Stimulated activated CD8-positive, alpha-beta memory T cell treated with anti-CD3 and anti-CD28 coated beads, Interleukin-2, amount 100 ng/mL, for 48 hours (primary cell): ENCODE data around the gene OLFM1.
"Not testable (repeated sequence)": the region's sequence is repeated elsewhere in the genome, so short reads cannot be mapped to it uniquely, and the experiment has no call there.

Source experiments
- DNase-seq, 2 donors: peaks; one replicate each; pipeline ENCODE4 v3.0.0-alpha.2; 2020; ENCODE audit warnings: low read depth in 2 of 2

Gene OLFM1

DNA sequence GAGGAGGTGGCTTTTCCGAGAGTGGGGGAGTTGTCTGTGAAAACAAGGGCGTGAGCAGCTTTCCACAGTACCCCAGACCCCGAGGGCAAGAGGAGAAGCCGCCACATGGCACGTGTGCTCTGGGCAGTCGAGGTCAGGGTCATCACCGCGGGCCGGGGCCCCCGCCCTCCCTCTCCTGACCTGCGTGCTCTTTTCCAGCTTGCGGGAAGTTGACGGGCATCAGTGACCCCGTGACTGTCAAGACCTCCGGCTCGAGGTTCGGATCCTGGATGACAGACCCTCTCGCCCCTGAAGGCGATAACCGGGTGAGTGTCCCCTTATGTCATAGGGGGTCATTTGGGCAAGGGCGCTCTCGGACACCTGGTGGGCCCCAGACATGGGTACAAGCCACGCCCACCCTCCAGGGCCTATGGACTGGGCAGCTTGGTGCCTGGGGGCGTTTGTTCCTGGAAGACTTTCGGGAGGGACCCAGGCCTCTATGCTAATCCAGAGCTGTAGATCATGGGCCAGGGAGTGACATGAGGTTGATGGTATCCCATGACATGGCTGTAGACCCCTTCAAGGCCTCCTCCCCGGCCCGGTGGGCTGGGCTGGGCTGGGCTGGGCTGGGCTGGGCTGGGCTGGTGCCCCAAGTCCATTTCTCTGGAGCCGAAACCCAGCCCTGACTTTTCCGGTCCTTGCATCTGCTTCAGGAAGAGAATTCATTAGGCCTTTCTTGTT is 19.2 kb downstream of the OLFM1 start:
- no peak for DNase-seq

DNA sequence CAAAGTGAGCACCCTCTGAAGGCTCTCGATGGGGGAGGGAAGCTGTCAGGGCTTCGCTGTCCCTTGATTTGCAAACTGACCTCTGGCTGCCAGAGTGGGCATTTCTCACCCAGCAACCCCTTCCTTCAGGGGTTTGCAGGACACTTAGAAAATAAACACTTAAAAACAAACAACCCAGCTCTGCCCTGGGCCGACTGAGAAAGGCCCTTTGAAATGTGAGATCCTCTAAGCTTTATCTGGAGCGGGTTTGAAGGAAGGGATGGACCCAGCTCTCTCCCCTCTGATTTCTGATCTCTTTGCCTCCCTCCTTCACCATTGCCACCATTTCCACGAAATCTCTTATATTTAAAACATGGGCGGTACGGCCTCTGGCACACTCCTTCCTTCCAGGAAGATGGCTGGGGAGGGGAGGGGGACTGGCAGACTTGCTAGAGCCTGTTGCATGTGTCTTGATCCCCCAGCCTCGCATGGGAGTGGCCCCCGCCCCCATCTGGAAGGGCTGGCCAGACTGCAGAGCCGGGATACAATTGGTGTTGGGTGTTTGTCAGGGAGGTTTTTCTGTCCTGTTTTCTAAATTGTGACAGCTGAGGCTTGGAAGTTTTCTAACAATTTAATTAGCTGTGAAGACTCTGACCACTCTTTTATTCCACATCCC is 20.2 kb downstream of the OLFM1 start:
- DNase-seq: no peak

DNA sequence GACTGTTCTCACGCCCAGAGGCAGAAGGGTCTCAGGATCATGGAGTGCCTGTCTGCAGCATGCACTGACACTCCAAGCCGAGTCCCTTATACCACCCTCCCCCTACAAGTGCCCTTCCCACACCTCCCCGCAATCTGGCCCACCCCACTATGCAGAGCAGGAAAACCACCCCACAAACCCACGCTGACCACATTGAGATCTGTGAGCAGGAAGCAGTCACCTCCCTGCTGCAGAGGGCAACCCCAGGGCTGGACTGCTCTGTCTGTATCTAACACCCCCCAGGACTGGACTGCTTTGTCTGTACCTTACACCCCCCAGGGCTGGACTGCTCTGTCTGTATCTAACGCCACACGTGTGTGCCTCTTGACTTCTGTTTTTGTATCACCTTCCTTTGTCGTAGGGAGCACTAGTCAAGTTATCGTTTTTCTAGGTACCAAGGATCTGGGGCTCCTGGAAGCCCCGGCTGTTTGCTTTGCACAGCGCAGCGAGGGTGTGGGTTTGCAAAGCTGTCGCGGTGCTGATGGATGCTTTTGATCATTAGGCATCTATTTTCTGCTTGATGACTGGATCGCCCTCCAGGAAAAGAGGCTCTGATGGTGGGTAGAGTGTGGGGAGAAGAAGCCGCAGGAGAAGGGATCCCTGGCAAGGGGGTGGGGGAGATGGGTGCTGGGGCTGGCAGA is 21.5 kb downstream of the OLFM1 start:
- no peak for DNase-seq

DNA sequence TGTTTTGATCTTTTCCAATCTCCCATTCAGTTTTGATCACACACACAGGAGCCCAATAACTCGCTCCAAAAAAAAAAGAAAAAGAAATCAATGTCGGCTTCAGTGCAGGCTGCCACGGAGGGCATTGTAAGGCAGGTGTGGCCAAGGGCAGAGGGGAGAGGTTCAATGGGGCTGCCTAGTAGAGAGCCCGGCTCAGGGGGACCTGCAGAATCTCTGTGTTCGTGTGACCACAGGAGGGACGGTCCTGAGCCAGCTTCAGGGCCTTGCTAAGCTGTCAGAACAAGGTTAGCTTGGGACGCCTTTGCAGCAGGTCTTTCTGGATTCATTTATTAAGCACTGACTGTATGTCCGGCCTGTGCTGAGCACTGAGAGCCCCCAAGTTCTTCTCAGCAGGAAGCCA is 22.2 kb downstream of the OLFM1 start:
- DNase-seq: no peak

DNA sequence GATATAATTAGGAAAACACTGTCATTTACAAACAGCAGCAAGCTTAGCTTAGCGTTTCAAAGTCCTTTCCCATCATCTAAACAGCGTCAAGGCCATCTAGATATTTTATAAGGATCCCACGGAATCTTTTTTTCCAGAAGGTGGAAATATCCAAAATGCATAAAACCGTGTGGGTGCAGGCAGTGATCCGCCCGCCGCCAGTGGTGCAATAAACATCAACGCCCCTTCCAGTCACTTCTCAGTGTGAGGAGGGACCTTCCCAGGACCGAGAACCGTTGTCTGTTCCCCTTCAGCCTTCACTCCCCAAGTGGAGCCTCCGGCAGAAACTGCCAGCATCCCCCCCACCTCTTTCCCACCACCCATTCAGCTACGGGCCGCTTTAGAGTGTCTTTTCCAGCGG is 22.9 kb downstream of the OLFM1 start:
- DNase-seq: no peak

DNA sequence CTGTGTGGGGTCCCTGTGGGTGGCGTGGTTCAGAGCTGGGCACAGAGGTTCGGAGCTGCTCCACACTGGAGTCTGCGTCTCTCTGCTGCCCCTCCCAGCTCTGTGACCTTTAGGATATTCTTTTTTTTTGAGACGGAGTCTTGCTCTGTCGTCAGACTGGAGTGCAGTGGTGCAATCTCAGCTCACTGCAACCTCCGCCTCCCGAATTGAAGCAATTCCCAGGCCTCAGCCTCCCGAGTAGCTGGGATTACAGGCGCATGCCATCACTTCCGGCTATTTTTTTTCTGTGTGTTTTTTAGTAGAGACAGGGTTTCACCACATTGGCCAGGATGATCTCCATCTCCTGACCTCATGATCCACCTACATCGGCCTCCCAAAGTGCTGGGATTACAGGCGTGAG is 24.1 kb downstream of the OLFM1 start:
- not testable (repeated sequence) for DNase-seq

DNA sequence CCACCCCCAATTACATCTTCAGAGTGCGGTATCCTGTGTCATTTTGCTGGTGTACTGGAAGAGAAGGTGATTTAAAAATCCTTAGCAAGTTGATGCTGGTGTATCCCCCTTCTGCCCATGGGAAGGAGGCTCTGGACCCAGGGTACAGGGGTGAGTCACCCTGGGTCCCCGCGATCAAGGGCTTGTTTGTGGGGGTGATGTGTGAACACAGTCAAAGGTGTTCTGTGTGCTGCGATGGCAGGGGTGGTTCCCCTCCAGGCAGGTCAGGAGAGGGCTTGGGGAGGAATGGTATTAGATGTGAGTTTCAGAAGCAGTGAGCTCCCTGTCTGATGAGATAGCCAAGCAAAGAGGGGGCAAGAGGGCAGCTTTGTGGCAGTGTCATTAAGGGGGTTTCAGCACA is 28.9 kb downstream of the OLFM1 start:
- no peak for DNase-seq

DNA sequence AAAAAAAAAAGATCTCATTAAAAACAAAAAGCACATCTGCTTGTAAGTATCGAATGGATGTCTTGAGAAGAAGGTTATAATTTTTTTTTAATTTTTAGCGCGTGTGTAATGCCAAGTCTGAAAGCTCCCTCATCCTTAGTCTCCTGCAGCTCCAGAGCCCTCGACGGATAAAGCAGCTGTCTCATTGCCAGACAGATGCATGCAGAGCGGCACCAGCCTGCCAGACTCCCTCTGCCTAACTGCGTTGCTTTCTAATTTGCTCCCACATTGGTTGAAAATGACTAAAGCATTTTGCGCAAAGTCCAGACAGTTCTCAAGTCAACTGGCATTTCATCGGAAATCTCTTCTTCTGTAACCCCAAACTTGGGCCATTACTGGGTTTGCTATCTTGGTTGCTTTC is 29.4 kb downstream of the OLFM1 start:
- no peak for DNase-seq

DNA sequence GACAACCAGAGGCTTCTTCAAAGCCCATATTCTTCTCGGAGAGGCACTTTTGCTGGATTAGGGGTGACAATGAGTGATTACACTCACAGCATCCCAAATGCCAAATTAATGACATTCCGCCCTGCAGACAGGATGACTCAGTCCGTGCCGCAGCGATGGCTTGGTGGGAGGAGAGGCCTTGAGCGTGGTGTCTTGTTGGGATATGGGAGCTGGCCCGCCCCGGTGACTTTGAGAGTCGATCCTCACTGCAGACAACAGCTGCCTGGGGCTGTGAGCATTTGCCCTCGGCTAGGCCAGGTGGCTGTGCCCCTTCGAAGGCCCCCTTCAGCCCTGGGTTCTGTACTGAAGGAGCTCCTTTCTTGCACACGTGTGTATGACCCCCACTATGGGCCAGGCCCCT is 29.8 kb downstream of the OLFM1 start:
- DNase-seq: no peak

DNA sequence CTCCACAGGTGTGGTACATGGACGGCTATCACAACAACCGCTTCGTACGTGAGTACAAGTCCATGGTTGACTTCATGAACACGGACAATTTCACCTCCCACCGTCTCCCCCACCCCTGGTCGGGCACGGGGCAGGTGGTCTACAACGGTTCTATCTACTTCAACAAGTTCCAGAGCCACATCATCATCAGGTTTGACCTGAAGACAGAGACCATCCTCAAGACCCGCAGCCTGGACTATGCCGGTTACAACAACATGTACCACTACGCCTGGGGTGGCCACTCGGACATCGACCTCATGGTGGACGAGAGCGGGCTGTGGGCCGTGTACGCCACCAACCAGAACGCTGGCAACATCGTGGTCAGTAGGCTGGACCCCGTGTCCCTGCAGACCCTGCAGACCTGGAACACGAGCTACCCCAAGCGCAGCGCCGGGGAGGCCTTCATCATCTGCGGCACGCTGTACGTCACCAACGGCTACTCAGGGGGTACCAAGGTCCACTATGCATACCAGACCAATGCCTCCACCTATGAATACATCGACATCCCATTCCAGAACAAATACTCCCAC is 32.1 kb downstream of the OLFM1 start:
- no peak for DNase-seq

DNA sequence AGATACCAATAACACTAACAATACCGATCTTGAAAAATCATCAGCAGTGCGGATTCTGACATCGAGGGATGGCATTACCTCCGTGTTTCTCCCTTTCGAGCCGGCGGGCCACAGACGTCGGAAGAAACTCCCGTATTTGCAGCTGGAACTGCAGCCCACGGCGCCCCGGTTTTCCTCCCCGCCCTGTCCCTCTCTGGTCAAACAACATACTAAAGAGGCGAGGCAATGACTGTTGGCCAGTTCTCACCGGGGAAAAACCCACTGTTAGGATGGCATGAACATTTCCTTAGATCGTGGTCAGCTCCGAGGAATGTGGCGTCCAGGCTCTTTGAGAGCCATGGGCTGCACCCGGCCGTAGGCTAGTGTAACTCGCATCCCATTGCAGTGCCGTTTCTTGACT is 32.8 kb downstream of the OLFM1 start:
- no peak for DNase-seq

DNA sequence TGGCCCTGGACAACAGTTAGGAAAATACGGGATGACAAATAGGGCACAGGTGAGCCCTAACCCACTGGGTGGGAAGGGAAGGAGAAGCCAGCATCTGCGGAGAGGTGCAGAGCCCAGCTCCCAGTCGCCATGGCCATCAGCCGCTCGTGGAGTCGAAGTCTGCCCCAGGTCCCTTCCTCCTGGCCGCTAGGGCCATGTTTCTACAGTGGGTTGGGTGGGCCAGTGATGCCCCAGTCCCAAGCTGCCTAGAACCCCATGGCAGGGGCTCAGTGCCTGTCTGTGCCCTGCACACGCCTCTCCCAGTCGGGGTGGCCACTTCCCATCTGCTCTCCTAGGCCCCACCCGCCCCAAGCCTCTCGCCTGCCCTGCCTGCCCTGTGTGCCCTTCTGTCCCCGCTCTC is 34.8 kb downstream of the OLFM1 start:
- DNase-seq: no peak

DNA sequence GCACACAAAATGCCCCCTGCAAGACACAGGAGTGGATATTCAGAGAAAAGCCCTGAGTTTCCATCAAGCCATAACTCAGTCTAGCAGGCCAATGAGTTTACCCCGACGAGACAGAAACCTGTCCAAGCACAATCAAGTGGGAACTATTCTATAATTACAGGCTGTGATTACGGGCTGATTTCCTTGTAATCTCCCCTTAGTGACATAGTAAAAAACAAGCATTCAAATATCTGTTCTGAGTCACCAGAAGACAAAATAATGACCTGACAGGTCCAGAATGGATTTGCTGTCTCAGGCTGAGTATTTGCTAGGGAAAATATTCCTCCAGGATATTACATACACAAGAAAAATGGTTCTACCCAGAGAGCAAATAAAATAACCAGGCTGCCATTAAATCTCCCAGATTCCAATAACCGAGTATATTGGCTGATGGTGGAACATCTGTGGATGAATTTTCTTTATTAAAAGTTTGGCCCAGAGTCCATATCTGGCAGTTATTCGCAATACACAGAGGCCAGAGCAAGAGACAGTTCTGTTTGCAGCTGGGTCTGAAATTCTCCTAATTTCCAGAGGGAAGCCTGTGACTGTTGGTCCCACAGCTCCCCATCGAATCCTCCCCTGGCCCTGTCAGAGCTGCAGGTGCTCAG is 35.8 kb downstream of the OLFM1 start:
- no peak for DNase-seq

DNA sequence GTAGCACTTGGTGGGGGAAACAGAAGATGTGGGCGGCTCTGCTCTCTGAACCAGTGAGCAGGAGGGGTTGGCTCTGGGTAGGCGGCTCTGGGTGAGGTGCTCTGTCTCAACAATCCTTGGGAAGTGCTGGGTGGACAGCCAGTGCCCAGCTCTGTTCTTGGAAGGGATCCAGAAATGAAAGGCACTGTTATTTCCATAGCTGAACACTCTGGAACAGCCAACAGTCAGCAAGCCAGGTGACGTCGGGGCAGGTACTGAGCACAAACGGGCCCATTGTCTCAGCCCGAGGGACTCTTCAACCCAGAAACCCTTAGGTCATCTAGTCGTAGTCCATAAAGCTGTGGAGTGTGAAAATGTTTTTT is 36.3 kb downstream of the OLFM1 start:
- no peak for DNase-seq

DNA sequence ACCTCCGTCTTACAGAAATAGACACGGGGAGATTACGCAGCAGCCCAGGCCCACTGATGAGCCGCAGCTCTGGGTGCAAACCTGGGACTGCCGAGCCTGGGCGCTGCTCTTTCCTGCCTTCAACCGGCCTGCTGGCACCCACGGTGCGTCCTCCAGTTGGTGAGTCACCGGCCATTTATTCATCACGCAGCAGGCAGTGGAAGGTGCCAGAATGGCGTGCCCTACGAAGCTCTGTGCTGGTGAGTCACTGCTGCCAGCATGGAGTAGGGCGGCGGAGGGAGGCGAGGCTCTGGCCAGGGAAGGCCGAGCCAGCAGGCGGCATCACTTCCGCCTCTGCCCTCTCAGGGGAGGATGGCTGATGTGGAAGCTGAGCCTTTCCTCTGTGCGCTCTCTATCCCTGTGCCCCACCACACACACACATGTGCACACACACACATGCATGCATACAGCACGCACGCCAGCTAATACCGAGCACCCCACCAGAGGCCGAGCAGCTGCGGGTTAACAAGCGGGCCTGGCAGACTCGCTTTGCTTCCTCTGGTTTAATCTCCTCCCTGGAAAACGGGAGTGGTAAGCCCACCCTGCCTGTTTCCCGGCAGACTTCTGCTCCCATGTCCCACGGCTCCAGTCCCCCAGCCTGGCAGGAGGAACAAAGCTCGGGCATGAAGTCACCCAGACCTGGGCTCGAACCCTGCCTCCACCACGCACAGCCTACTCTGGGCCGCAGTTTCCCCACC is 39.2 kb downstream of the OLFM1 start:
- no peak for DNase-seq

DNA sequence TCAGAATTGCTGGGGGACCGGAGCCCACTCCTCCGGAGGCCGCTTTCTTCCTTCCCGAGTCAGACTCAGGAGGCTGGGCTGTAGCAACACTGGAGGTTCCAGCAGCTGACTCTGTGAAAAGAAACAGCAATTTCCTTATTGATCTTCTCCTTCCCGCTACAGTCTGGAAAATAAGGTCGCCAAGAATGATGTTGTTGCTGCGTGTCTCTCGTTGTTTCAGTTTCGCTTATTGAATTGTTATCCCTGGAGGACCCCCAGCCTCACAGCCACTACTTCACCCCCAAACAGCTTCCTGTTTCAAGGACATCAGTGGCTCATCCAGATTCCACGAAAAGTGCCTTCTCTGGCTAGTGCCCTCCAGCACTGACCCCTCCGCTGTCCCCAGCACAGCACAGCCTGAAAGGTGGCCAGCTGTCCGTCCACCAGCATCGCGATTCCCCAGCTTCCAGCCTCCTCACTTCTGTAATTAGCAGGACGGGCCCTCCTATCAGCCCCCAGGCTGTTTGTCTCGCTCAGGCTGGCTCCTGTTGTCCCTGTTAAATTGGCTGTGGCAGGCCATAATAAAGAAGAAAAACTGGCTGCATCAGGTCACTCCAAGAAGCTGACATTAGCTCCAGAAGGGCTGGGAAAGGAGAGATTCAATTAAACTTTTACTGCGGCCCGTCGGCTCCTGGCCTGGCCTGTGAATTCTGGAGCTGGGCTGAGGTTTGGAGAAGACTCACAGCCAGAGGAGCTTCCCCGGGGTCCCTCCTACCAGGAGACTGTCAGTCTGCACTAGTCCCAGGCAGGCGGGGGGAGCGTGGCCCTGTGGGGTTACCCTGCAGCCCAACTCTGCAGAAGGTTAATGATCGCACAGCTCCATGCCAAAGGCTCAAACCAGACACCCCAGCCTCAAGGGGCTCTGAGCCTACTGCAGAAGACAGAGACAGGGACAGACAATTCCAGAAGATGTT is 40.5 kb downstream of the OLFM1 start:
- no peak for DNase-seq

DNA sequence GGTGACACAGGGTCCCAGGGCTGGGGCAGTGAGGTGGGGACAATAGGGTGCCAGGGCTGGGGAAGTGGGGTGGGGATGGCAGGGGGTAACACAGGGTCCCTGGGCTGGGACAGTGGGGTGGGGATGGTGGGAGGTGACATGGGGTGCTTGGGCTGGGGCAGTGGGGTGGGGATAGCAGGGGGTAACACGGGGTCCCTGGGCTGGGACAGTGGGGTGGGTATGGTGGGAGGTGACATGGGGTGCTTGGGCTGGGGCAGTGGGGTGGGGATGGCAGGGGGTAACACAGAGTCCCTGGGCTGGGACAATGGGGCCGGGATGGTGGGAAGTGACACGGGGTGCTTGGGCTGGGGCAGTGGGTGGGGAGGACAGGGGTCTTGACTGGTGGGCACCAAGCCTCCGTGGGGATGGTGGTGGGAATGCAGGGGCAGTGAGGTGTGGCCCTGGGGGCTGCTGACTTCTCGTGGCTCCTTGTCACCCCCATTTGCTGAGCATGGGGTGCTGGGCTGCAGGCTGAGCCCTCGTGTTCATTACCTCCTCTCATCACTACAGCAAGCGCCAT is 41.7 kb downstream of the OLFM1 start:
- no peak for DNase-seq

DNA sequence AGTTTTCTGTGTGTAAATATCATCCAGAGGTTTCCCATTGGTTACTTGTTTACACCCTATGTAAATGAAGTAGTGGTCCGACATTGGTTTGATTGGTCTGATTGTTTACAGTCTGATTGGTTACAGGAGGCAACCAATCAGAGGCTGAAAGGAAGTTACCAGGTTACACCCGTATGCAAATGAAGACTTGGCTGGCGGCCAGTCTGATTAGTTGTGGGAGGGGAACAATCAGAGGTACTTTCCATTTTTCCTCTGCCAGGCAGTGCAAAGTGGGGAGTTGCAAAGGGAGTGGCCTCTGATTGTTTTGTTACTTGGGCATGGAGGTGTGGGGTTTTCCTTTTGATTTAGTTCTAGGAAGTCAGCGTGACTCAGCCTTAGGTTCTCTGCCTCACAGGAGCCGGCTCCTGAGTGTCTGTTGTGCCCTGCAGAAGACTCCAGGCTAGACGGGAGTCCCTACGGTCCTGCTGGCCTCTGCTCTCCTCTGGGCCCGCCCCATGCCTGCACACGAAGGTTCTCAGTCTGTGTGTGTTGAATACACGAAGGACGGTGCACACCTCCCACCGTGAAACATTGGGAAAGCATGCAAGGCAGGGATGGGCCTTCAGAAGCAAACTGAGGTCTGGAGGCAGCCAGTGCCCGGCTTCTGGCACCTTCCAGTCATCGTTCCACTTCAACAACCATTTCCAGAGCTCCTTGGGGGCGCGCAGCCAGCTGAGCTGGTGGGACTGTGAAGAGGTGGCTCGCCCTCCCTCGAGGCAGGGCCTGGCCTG is 42.9 kb downstream of the OLFM1 start:
- peak in 1 of 2 donors; percentile 10 for DNase-seq

DNA sequence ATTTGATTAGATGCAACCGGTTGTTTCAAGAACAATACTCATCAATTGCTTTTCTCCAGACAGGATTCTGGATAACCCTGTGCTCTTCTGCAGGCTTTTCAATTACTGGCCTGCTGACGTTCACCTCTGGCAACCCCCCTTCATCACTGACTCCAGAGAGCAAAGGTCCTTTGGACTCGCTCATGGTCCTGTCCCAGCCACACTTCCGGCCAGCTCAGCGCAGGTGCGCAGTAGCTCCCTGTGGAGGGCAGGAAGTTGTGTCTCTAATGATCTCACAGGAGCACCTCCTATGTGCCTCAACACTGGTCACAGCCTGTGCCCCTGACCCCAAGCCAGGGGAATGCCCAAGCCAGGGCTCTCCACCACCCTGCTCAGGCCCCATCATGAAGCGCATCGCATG is 44.0 kb downstream of the OLFM1 start:
- DNase-seq: no peak
